ENCODE results near the gene CSNK1D.
A peak's percentile ranks its signal among the peaks of the same experiment; 100 is the strongest.

Gene CSNK1D

GRCh38 chr17:82273327-82274133, at the start of gene CSNK1D:
Gene CSNK1D (minus strand): TSS chr17:82273700. CDS start chr17:82273381, 319 bp downstream.
- peak; percentile 74 for DNase-seq (ENCODE audit: insufficient read length, low spot score)
- FAIRE-seq = no peak
- TF ChIP-seq POLR2A (IDR thresholded peaks at IDR 0.05; ENCODE audit: low read depth, low read length) = peak; percentile 69; the same call in 1 of the 2 replicates

GRCh38 chr17:82322526-82323453, 49.3 kb upstream of the CSNK1D start:
- no peak for TF ChIP-seq POLR2A (IDR thresholded peaks at IDR 0.05; ENCODE audit: low read depth, low read length)
- no peak for DNase-seq (ENCODE audit: insufficient read length, low spot score)
- no peak for FAIRE-seq

GRCh38 chr17:82321947-82322466, 48.5 kb upstream of the CSNK1D start:
- no peak for TF ChIP-seq POLR2A (IDR thresholded peaks at IDR 0.05; ENCODE audit: low read depth, low read length)
- DNase-seq (ENCODE audit: insufficient read length, low spot score) (no peak), FAIRE-seq (no peak)

- FAIRE-seq (no peak), DNase-seq (ENCODE audit: insufficient read length, low spot score) (no peak)
- TF ChIP-seq POLR2A (IDR thresholded peaks at IDR 0.05; ENCODE audit: low read depth, low read length) = no peak
These were observed 47.7 kb upstream of the CSNK1D start for GRCh38 chr17:82320956-82321927.

GRCh38 chr17:82320140-82320840, 46.8 kb upstream of the CSNK1D start:
- no peak for DNase-seq (ENCODE audit: insufficient read length, low spot score)
- FAIRE-seq = no peak
- TF ChIP-seq POLR2A (IDR thresholded peaks at IDR 0.05; ENCODE audit: low read depth, low read length) = no peak

GRCh38 chr17:82319619-82320062, 46.1 kb upstream of the CSNK1D start:
- FAIRE-seq = no peak
- no peak for DNase-seq (ENCODE audit: insufficient read length, low spot score)
- TF ChIP-seq POLR2A (IDR thresholded peaks at IDR 0.05; ENCODE audit: low read depth, low read length) = no peak

- FAIRE-seq (no peak), DNase-seq (ENCODE audit: insufficient read length, low spot score) (no peak)
- TF ChIP-seq POLR2A (IDR thresholded peaks at IDR 0.05; ENCODE audit: low read depth, low read length) = no peak
These were observed 45.5 kb upstream of the CSNK1D start for GRCh38 chr17:82318772-82319606.

GRCh38 chr17:82318169-82318498, 44.6 kb upstream of the CSNK1D start:
- FAIRE-seq (no peak), DNase-seq (ENCODE audit: insufficient read length, low spot score) (no peak)
- no peak for TF ChIP-seq POLR2A (IDR thresholded peaks at IDR 0.05; ENCODE audit: low read depth, low read length)

GRCh38 chr17:82317394-82318168, 44.1 kb upstream of the CSNK1D start, which contains the start of gene CD7:
Gene CD7 (minus strand): TSS chr17:82317608. CDS start chr17:82317495, 113 bp downstream.
- DNase-seq (ENCODE audit: insufficient read length, low spot score) = no peak
- FAIRE-seq = no peak
- TF ChIP-seq POLR2A (IDR thresholded peaks at IDR 0.05; ENCODE audit: low read depth, low read length) = no peak

GRCh38 chr17:82316651-82317393, 43.3 kb upstream of the CSNK1D start:
- FAIRE-seq (no peak), DNase-seq (ENCODE audit: insufficient read length, low spot score) (no peak)
- no peak for TF ChIP-seq POLR2A (IDR thresholded peaks at IDR 0.05; ENCODE audit: low read depth, low read length)

Measured in H54 (cell line).